Testis (tissue), 3 donors: ENCODE data around the gene TMEM209. TPM values are rescaled to one million over a fixed set of nuclear protein-coding genes. Genes with fewer than 3 reads are reported as not detected.

Source experiments
- DNase-seq: peaks from one replicate; pipeline ENCODE4 v3.0.0-alpha.2; 2019
- H3K27ac ChIP-seq, 2 donors: fragments of 200-600 bp; sonication (generic); one replicate each; pipeline ENCODE4 v1.5.1; 2019
- H3K27me3 ChIP-seq: fragments of 200-600 bp; sonication (generic); one replicate; pipeline ENCODE4 v1.5.1; 2019
- H3K36me3 ChIP-seq: fragments of 200-600 bp; sonication (generic); one replicate; pipeline ENCODE4 v1.5.1; 2017; ENCODE audit warnings: low read depth; ENCODE audit errors: missing control alignments
- H3K4me1 ChIP-seq: fragments of 200-600 bp; sonication (generic); one replicate; pipeline ENCODE4 v1.5.1; 2019
- H3K4me3 ChIP-seq, 2 donors: fragments of 200-600 bp; sonication (generic); one replicate each; pipeline ENCODE4 v1.5.1; 2017 to 2019
- H3K9me3 ChIP-seq: fragments of 200-600 bp; sonication (generic); one replicate; pipeline ENCODE4 v1.5.1; 2017
- CTCF ChIP-seq, 3 experiments: fragments of 450-650 bp in 2 of 3; fragments of 200-600 bp in 1 of 3; sonication (generic) in 1 of 3; IDR thresholded peaks; one replicate each; pipeline ENCODE4 v1.5.1; 2016 to 2019; ENCODE audit warnings: antibody characterized with exemption in 3 of 3, mild to moderate bottlenecking in 2 of 3, moderate library complexity in 1 of 3
- POLR2A ChIP-seq: fragments of 450-650 bp; IDR thresholded peaks from one replicate; pipeline ENCODE4 v1.6.1; 2017; ENCODE audit warnings: antibody characterized with exemption, mild to moderate bottlenecking, moderate library complexity
- WGBS, 2 donors: methylation state at CpG; one replicate each; pipeline ENCODE4 v1.1.5; 2018; 5-methylcytosine and 5-hydroxymethylcytosine counted together
- intact Hi-C: fragments of 100-400 bp; cut with DNase I; formaldehyde crosslinking; loops from one replicate; pipeline ENCODE4 v1.15.1; 2023; ENCODE audit warnings: low total_unique reads
- polyA plus RNA-seq: library from polyadenylated mRNA; stranded (reverse); fragments of 350-450 nt; fragmentation: Illumina TruSeq; extraction: RNeasy Lipid Tissue Mini Kit (QIAGEN cat#74804); gene quantifications from one replicate; pipeline ENCODE4 v1.2.3, GENCODE V29; 2014; ENCODE audit warnings: low read depth, low replicate concordance; ENCODE audit not compliant: insufficient read depth
- total RNA-seq, 2 donors: library from RNA; depleted of rRNA; stranded (reverse); fragments of >200 nt; gene quantifications; one replicate each; pipeline ENCODE4 v1.2.3, GENCODE V29; 2016

The TMEM209 gene
- total and polyA plus RNA-seq, 3 donors from 2014 or later: 28.4 to 37.5 (median 33.8) TPM

- no peak for TF ChIP-seq POLR2A
- TF ChIP-seq CTCF (IDR thresholded peaks at IDR 0.05): no peak
- no peaks in the 10 kb centered on the region for H3K27me3 ChIP-seq
- H3K9me3 ChIP-seq: no peaks in the 10 kb centered on the region
- no peak overlapping the region for H3K27ac ChIP-seq
- no peak for DNase-seq
- WGBS, 2 donors: 93 to 94% methylated on average over 9 of the region's 9 CpGs
- H3K36me3 ChIP-seq: no peaks in the 10 kb centered on the region
- H3K4me3 ChIP-seq: no peak overlapping the region
- intact Hi-C loops: no loop called here
- H3K4me1 ChIP-seq: no peaks in the 10 kb centered on the region
Observed at GRCh38 chr7:130219871-130220270, 14.7 kb upstream of the TMEM209 start.

- Histone ChIP-seq H3K27ac (no peak overlapping the region), H3K9me3 (no peaks in the 10 kb centered on the region), H3K27me3 (no peaks in the 10 kb centered on the region), H3K4me1 (no peaks in the 10 kb centered on the region), H3K4me3 (no peak overlapping the region), H3K36me3 (no peaks in the 10 kb centered on the region)
- 76 to 91% methylated on average over 5 of the region's 5 CpGs for WGBS, 2 donors
- TF ChIP-seq POLR2A (no peak), CTCF (IDR thresholded peaks at IDR 0.05) (no peak)
- intact Hi-C loops: no loop called here
- DNase-seq: no peak
Observed at GRCh38 chr7:130218806-130219620, 13.8 kb upstream of the TMEM209 start.

- Histone ChIP-seq H3K9me3 (no peaks in the 10 kb centered on the region), H3K27me3 (no peaks in the 10 kb centered on the region), H3K36me3 (no peaks in the 10 kb centered on the region), H3K4me1 (no peaks in the 10 kb centered on the region), H3K4me3 (no peak overlapping the region), H3K27ac (no peak overlapping the region)
- no peak for TF ChIP-seq POLR2A
- no peak for TF ChIP-seq CTCF (IDR thresholded peaks at IDR 0.05)
- no peak for DNase-seq
- intact Hi-C loops: no loop called here
- 74 to 82% methylated on average over 1 of the region's 1 CpG for WGBS, 2 donors
Observed at GRCh38 chr7:130216750-130217149, 11.5 kb upstream of the TMEM209 start.

GRCh38 chr7:130216025-130216424 lies 10.8 kb upstream of the TMEM209 start:
- WGBS, 2 donors: 95 to 97% methylated on average over 9 of the region's 9 CpGs
- Histone ChIP-seq H3K27ac (no peak overlapping the region), H3K27me3 (no peaks in the 10 kb centered on the region), H3K36me3 (no peaks in the 10 kb centered on the region), H3K4me1 (no peaks in the 10 kb centered on the region), H3K4me3 (no peak overlapping the region), H3K9me3 (no peaks in the 10 kb centered on the region)
- DNase-seq: no peak
- intact Hi-C loops: no loop called here
- TF ChIP-seq POLR2A: no peak
- no peak for TF ChIP-seq CTCF (IDR thresholded peaks at IDR 0.05)

GRCh38 chr7:130213828-130214227 lies 8.6 kb upstream of the TMEM209 start:
- H3K4me3 ChIP-seq: no peak overlapping the region
- H3K9me3 ChIP-seq: no peaks in the 10 kb centered on the region
- WGBS, 2 donors: 94% methylated on average over 1 of the region's 1 CpG
- H3K36me3 ChIP-seq: no peaks in the 10 kb centered on the region
- no peak for TF ChIP-seq CTCF (IDR thresholded peaks at IDR 0.05)
- TF ChIP-seq POLR2A: no peak
- no peak for DNase-seq
- H3K27ac ChIP-seq: no peak overlapping the region
- intact Hi-C loops: no loop called here
- H3K27me3 ChIP-seq: no peaks in the 10 kb centered on the region
- H3K4me1 ChIP-seq: no peaks in the 10 kb centered on the region
